NCI-H2227 (cell line): ENCODE measurements around the gene MEX3D.

ENCODE experiments used
- DNase-seq: peaks from one replicate; lab custom pipeline; 2025; ENCODE audit not compliant: unreplicated experiment; lab: John Stamatoyannopoulos, UW

The MEX3D gene

GRCh38 chr19:1574354-1575136, 6.4 kb upstream of the MEX3D start:
- no peak for DNase-seq

- no peak for DNase-seq
Measured at GRCh38 chr19:1572795-1573194, 4.7 kb upstream of the MEX3D start.

- no peak for DNase-seq
Measured at GRCh38 chr19:1571358-1571757, 3.2 kb upstream of the MEX3D start.

DNA sequence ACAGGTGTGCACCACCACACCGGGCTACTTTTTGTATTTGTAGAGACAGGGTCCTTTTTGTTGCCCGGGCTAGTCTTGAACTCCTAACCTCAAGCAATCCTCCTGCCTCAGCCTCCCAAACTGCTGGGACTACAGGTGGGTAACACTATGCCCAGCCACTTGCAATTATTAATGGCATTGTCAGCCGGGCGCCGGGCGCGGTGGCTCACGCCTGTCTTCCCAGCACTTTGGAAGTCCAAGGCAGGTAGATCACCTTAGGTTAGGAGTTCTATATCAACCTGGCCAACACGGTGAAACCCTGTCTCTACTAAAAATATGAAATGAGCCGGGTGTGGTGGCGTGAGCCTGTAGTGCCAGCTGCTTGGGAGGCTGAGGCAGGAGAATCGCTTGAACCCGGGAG, 2.7 kb upstream of the MEX3D start:
- no peak for DNase-seq

DNA sequence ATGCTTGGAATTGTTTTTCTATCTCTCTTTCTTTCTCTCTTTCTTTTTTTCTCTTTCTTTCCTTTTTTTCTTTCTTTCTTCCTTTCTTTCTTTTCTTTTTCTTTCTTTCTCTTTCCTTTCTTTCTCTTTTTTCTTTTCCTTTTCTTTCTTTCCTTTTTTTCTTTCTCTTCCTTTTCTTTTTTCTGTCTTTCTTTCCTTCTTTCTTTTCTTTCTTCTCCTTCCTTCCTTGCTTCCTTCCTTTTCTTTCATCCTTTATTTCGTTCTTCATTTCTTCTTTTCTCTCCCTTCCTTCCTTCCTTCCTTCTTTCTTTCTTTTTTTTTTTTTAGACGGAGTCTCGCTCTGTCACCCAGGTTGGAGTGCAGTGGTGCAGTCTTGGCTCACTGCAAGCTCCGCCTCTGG, 1.9 kb upstream of the MEX3D start:
- DNase-seq: no peak

GRCh38 chr19:1567848-1568227, 287 bp downstream of the MEX3D start:
- no peak for DNase-seq

GRCh38 chr19:1567116-1567847, 843 bp downstream of the MEX3D start:
- peak; percentile 60 for DNase-seq

- peak; percentile 79 for DNase-seq
Measured at GRCh38 chr19:1566392-1567115, 1.6 kb downstream of the MEX3D start.

DNA sequence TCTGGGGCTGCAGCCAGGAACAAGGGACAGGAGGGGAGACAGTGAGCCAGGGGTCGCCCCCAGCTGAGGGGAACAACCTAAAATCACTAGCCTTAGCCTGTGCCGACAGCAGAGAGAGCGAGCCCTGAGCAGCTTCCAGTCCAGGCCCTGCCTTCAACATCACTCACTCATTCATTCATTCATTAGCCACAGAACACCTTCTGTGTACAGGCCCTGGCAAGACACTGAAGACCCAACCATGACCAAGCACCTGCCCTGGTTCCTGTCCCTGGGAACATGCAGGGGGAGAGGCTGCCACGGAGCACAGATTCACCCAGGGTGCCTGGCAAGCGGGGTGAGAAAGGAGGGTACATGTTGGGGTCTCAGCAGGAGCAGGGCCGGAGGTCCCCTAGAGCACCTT, 4.9 kb downstream of the MEX3D start:
- no peak for DNase-seq

DNA sequence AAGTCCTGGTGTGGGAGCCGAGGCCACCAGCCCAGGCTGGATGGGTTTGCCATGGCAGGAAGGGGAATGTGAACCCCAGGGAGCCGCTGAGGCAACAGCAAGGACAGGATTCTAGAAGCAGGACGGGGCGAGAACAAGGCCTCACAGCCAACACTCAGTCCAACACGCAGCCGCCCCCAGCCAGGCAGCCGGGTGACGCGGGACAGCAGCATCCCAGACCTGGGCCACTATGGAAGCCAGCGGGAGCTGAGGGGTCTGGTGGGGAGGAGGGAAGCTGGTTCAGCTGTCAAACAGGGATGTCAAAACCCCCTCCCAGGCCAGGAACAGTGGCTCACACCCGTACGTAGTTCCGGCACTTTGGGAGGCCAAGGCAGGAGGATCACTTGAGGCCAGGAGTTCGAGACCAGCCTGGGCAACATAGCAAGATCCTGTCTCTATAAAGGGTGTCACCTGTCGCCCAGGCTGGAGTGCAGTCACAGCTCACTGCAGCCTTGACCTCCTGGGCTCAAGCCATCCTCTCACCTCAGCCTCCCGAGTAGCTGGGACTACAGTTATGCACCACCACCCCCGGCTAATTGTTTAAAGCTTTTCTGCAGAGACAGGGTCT, 6.8 kb downstream of the MEX3D start:
- no peak for DNase-seq

DNA sequence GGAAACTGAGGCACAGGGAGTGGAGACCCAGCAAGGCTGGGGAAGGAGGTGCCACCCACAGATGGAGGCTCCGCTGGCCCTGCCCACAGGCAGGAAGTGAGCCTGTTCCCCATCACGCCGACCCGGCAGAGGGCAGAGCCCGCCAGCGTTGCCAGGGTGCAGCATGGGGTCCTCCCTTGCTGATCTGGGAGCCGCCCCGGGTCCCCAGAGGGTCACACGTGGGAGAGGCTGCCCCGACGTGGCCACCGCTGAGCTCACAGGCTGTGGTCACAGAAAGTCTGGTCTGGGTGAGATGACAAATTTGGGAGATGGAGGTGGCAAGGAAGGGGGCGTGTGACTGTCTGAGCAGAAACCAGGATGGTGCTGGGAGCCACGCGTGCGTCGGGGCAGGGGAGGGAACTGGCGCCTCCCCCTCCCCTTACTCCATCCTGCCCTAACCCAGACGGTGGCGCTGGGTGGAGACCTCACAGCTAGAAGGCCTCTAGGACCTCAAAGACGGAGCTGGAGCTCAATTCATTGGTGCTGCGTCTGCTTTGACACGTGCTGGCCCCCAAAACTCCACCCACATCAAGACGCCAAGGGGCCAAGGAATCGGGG, 7.7 kb downstream of the MEX3D start:
- DNase-seq: no peak

GRCh38 chr19:1558552-1558951, 9.6 kb downstream of the MEX3D start:
- no peak for DNase-seq

DNA sequence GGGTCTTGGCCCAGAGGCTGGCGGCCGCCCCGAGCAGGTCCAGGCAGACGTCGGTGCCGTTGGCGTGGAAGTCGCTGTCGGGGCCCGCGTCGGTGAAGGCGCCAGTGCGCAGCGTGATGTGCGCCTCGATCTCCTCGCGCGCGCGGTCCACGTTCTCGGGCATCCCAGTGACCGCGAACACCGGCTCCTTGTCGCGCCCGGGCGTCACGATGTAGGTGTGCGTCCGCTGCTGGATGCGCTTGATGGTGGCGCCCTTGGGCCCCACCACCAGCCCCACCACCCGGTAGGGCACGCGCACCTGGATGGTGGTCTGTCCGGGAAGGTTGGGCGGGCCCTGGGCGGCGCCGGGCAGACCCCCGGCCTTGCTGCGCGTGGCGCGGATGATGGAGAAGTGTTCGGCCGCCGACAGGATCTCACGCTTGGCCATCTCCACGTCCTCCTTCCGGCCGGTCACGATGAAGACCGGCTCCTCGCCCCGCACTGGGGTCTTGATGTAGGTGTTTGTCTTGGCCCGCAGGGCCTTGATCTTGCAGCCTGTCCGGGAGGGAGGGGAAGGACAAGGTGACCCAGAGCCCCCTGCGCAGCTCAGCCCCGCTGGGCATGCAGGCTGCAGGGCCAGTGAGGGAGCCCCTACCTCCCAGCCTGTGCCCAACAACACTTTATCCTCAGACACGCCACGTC, 11.6 kb downstream of the MEX3D start:
- DNase-seq: no peak

GRCh38 chr19:1555487-1556389, 12.4 kb downstream of the MEX3D start:
- DNase-seq: no peak

DNA sequence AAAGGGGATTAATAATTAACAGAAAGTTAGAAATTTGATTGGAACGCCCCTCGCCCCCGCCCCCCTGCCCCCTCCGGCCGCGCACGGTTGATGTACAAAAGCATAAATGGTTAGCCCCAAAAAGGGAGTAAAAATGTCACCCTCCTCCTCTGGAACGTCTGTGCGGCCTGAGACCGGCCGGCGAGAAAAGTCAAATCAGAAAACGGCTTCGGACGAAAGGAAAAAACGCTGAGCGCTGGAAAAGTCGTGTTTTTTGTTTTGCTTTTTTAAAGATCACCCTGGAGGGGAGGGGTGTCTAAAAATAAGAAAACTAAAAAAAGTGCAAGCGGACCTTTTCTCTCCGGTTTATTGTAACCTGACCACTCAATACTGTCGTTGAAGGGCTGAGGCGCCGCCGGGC, 13.2 kb downstream of the MEX3D start:
- no peak for DNase-seq

DNA sequence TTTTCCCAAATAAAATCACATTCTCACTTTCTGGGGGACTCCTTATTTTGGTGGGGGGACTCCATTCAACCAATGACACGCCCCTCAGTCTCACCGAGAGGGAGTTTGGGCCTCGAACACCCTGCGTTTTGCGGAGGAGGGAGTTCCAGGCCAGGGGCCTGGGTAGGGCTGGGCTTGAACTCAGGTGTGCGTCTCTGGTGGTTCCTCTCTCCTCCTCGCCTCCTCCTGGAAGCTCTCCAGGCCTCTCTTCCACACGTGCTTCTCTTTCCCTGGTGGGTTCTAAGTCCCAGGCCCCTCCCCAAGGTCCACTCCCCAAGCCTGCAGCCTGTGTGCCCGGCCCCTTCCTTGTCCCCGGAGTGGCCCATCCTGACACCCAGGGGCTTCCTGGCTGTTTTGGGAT, 14.7 kb downstream of the MEX3D start:
- DNase-seq: no peak

GRCh38 chr19:1551068-1552040, 16.8 kb downstream of the MEX3D start:
- no peak for DNase-seq

- DNase-seq: no peak
Measured at GRCh38 chr19:1549332-1549945, 18.7 kb downstream of the MEX3D start.
